Activated T-cell treated with anti-CD3 and anti-CD28 coated beads, Interleukin-2, amount 50 U/mL, for 72 hours (primary cell): ENCODE data around the gene TRIP6. TPM values are rescaled to one million over a fixed set of nuclear protein-coding genes. Genes with fewer than 3 reads are reported as not detected.
A peak's percentile ranks its signal among the peaks of the same experiment; 100 is the strongest.
"Not testable (repeated sequence)": the region's sequence is repeated elsewhere in the genome, so short reads cannot be mapped to it uniquely, and the experiment has no call there.

ENCODE experiments used
- ATAC-seq, 2 donors: fragments of 150-1000 bp; cut with Tn5 transposase; replicated peaks in 1 of 2; 2 replicates each; pipeline ENCODE4 v1.10.0; 2021; ENCODE audit warnings: moderate library complexity in 2 of 2, mild to moderate bottlenecking in 1 of 2
- DNase-seq, 2 donors: peaks; one replicate each; pipeline ENCODE4 v3.0.0; 2021 to 2022; ENCODE audit warnings: mixed read lengths in 1 of 2
- H3K27ac Mint-ChIP-seq: one replicate; pipeline ENCODE4 v1.8.0; 2022; ENCODE audit warnings: mild to moderate bottlenecking, moderate library complexity, mixed read lengths
- H3K27me3 Mint-ChIP-seq: one replicate; pipeline ENCODE4 v1.8.0; 2022; ENCODE audit warnings: low read depth, mixed read lengths
- H3K36me3 Mint-ChIP-seq, 2 donors: one replicate each; pipeline ENCODE4 v1.8.0; 2022; ENCODE audit warnings: mixed read lengths in 2 of 2, mild to moderate bottlenecking in 1 of 2; ENCODE audit not compliant: insufficient read depth in 2 of 2
- H3K4me1 Mint-ChIP-seq: one replicate; pipeline ENCODE4 v1.8.0; 2022; ENCODE audit warnings: low read depth, mixed read lengths
- H3K4me3 Mint-ChIP-seq, 2 donors: one replicate each; pipeline ENCODE4 v1.8.0; 2022; ENCODE audit warnings: mild to moderate bottlenecking in 2 of 2, mixed read lengths in 2 of 2, moderate library complexity in 2 of 2
- H3K9me3 Mint-ChIP-seq, 2 donors: one replicate each; pipeline ENCODE4 v1.8.0; 2022; ENCODE audit warnings: mixed read lengths in 2 of 2
- total RNA-seq, 2 donors: library from RNA; stranded (reverse); gene quantifications; one replicate each; pipeline ENCODE4 v1.2.3, GENCODE V29; 2022

TRIP6 gene
- total RNA-seq, 2 donors from 2014 or later = 28.3 to 31.5 TPM

DNA sequence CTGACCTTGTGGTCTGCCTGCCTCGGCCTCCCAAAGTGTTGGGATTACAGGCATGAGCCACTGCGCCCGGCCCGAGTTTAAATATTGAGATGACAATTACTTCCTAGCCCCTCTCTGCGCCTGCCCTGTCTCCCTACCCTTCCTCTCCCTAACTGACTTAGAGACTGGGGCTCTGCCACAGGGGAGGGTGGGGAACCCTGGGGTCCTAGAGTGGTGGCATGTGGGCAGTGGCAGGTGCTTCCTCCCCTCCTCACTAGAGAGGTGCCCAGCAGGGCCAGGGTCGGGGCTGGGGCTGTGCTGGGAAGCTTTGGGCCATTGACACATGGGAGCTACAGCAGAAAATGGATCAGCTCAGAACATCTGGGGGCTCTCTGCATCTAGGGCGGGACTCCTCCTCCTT is 35.5 kb downstream of the TRIP6 start:
- no peak for DNase-seq
- H3K4me3 Mint-ChIP-seq = no peak overlapping the region
- H3K27me3 Mint-ChIP-seq = peaks cover 14% of the 10 kb centered on the region
- no peaks in the 10 kb centered on the region for H3K4me1 Mint-ChIP-seq
- no peaks in the 10 kb centered on the region for H3K36me3 Mint-ChIP-seq
- H3K27ac Mint-ChIP-seq = no peak overlapping the region
- no peak for ATAC-seq
- H3K9me3 Mint-ChIP-seq = no peaks in the 10 kb centered on the region

DNA sequence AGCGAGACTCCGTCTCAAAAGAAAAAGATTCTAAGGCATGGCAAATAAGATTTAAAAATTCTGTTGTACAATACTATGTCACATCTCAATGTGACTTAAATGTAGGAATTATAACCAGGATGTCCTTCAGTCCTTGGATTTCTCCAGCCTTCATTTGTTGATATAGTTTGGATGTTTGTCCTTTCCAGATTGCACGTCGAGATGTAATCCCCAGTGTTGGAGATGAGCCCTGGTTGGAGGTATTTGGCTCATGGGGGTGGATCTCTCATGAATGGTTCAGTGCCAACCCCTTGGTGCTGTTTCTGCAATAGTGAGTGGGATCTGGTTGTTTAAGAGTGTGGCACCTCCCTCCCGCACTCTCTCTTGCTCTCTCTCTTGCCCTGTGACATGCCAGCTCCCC is 41.3 kb downstream of the TRIP6 start:
- Mint-ChIP-seq H3K27ac (no peak overlapping the region), H3K27me3 (no peaks in the 10 kb centered on the region), H3K4me1 (no peaks in the 10 kb centered on the region), H3K9me3 (peaks cover 0 to 2% of the 10 kb centered on the region in 2 donors), H3K4me3 (no peak overlapping the region), H3K36me3 (no peaks in the 10 kb centered on the region)
- no peak for ATAC-seq
- no peak for DNase-seq

DNA sequence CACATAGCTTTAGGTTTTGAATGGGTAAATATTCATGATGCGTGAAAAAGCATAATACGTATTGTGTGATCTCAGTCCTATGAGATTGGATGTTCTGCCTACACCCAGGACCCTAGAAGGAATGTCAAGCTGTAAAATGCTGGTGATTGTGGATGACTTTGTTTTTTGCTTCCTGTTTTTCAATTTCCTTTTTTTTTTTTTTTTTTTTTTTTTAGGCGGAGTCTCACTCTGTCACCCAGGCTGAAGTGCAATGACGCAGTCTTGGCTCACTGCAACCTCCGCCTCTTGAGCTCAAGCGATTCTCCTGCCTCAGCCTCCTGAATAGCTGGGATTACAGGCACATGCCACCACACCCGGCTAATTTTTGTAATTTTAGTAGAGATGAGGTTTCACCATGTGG is 43.3 kb downstream of the TRIP6 start:
- H3K9me3 Mint-ChIP-seq = not testable (repeated sequence)

DNA sequence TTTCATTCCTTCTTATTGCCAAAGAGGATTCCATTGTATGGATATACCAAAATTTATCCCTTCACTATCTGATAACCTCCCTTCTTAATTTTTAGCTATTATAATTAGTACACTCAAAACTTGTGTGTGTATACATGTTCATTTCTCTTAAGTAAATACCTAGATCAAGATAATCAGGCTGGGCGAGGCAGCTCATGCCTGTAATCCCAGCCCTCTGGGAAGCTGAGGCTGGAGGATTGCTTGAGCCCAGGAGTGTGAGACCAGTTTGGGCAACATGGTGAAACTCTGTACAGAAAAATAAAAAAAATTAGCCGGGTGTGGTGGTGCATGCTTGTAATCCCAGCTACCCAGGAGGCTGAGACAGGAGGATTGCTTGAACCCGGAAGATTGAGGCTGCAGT is 44.3 kb downstream of the TRIP6 start:
- H3K36me3 Mint-ChIP-seq = no peaks in the 10 kb centered on the region
- H3K4me3 Mint-ChIP-seq = no peak overlapping the region
- ATAC-seq (no peak), DNase-seq (no peak)
- H3K27ac Mint-ChIP-seq = no peak overlapping the region
- H3K27me3 Mint-ChIP-seq = no peaks in the 10 kb centered on the region
- peaks cover 0 to 2% of the 10 kb centered on the region in 2 donors for H3K9me3 Mint-ChIP-seq
- peaks cover 7% of the 10 kb centered on the region for H3K4me1 Mint-ChIP-seq

More for the DNA sequence above, 43.3 kb downstream of the TRIP6 start:
- not testable (repeated sequence) for DNase-seq, H3K36me3 Mint-ChIP-seq, H3K4me1 Mint-ChIP-seq, H3K27ac Mint-ChIP-seq, H3K4me3 Mint-ChIP-seq, ATAC-seq, H3K27me3 Mint-ChIP-seq

DNA sequence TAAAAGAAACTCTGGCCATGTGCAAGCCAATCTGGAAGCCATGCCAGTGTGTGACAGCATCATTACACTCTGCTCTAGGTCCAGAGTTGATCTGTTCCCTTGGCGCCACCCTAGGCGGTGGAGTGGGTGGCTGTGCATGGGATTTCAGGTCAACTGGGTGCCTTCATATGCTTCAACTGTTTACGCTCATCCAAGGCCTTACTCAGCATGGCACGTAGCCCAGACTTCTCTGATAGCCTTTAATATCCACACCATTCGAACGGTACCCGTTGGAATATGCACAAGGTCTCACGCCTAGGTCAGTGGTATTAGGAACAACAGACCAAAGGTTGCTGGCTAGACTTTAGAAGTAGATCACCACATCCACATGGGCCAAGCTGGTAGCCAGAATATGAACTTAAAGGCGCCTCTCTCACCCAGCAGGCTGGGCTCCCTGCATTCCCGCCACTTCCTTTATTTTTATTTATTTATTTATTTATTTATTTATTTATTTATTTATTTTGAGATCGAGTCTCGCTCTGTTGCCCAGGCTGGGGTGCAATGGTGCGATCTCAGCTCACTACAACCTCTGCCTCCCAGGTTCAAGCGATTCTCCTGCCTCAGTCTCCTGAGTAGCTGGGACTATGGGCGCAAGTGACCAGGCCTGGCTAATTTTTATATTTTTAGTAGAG is 47.2 kb downstream of the TRIP6 start:
- DNase-seq (no peak), ATAC-seq (no peak)
- Mint-ChIP-seq H3K4me1 (peaks cover 7% of the 10 kb centered on the region), H3K27ac (no peak overlapping the region), H3K27me3 (no peaks in the 10 kb centered on the region), H3K4me3 (no peak overlapping the region), H3K9me3 (no peaks in the 10 kb centered on the region), H3K36me3 (no peaks in the 10 kb centered on the region)

DNA sequence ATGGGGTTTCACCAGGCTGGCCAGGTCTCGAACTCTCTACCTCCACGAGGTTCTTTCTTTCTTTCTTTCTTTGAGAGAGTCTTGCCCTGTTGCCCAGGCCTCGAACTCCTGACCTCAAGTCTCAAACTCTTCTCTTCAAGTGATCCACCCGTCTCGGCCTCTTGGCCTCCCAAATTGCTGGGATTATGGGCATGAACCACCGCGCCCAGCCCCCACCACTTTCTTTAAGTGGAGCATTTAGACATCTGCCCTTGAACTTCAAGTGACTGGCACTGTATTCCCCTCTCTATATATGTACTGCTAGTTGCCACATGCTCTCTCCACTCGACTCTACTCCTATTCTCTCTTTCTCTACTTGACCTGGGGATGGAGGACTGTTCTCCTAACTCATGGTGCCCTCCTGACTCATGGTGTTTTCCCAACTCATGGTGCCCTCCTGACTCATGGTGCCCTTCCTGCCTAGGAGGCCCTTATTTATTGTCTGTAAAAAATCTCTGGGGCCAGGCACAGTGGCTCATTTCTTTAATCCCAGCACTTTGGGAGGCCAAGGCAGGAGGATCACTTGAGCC is 47.8 kb downstream of the TRIP6 start:
- peak; percentile 89 to 90 for ATAC-seq
- peaks cover 3% of the 10 kb centered on the region for H3K27me3 Mint-ChIP-seq
- peak; percentile 8 for DNase-seq
- no peak overlapping the region for H3K4me3 Mint-ChIP-seq
- no peaks in the 10 kb centered on the region for H3K36me3 Mint-ChIP-seq
- H3K27ac Mint-ChIP-seq = no peak overlapping the region
- no peaks in the 10 kb centered on the region for H3K9me3 Mint-ChIP-seq
- H3K4me1 Mint-ChIP-seq = peaks cover 7% of the 10 kb centered on the region

DNA sequence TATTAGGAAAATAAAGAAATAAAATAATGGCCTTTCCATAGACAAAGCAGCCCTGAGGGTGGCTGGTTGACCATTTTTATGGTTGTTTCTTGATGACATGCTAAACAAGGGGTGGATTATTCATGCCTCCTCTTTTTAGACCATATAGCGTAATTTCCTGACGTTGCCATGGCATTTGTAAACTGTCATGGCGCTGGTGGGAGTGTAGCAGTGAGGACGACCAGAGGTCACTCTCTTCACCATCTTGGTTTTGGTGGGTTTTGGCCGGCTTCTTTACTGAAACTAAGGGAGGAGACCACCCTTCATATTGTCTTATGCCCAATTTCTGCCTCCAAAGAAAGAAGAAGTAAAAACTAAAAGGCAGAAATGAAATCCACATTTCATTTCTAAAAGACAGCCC is 52.1 kb downstream of the TRIP6 start:
- not testable (repeated sequence) for H3K4me3 Mint-ChIP-seq, ATAC-seq, H3K4me1 Mint-ChIP-seq

DNA sequence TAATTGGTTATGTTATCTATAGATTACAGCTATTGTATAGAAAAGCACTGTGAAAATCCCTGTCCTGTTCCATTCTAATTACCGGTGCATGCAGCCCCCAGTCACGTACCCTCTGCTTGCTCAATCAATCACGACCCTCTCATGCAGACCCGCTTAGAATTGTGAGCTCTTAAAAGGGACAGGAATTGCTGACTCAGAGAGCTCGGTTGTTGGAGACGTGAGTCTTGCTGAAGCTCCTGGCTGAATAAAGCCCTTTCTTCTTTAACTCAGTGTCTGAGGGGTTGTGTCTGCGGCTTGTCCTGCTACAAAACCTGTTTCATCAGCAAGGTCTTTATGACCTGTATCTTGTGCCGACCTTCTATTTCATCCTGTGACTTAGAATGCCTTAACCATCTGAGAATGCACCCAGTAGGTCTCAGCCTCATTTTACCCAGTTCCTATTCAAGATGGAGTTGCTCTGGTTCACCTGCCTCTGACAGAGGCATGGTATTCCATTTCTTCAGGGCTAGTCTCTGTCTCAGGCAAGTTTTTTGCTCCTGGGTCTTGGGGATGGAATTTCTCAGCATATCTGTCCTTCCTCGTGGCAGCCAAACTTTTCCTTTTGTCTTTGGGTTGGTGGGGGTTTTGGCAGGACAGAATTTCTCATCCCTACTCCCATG is 52.7 kb downstream of the TRIP6 start:
- DNase-seq, H3K4me3 Mint-ChIP-seq, ATAC-seq, H3K27ac Mint-ChIP-seq, H3K36me3 Mint-ChIP-seq, H3K9me3 Mint-ChIP-seq, H3K4me1 Mint-ChIP-seq: not testable (repeated sequence)
- peaks cover 34% of the 10 kb centered on the region for H3K27me3 Mint-ChIP-seq

More for the DNA sequence above, 52.1 kb downstream of the TRIP6 start:
- not testable (repeated sequence) for DNase-seq, H3K9me3 Mint-ChIP-seq, H3K36me3 Mint-ChIP-seq, H3K27ac Mint-ChIP-seq
- H3K27me3 Mint-ChIP-seq = peaks cover 34% of the 10 kb centered on the region

DNA sequence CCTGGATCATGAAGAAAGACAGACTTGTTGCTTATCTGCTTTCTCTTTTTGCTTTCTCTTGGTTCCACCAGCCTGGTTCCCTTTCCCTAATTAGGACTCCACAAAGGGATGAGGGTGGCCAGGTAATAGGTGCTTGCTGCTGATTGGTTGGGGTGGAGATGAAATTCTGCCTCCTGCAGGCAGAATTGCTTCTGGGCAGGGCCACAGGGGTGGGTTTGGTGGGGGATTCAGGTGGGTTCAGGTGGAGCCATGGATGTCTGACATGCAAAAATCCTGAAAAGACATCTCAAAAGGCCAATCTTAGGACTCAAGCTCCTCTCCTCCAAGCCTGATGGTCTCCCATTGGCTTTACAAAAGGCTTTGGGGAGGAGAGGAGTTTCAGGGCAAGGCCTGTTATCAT is 53.9 kb downstream of the TRIP6 start:
- ATAC-seq = no peak
- Mint-ChIP-seq H3K27ac (no peak overlapping the region), H3K9me3 (no peaks in the 10 kb centered on the region), H3K36me3 (no peaks in the 10 kb centered on the region), H3K4me1 (no peaks in the 10 kb centered on the region), H3K4me3 (no peak overlapping the region), H3K27me3 (peaks cover 34% of the 10 kb centered on the region)
- DNase-seq = no peak

Other genes with a start within 250 kb of the TRIP6 start
- 1 to 10 TPM; 4.7 to 5.8 TPM for gene TFR2, start 225.8 kb upstream of the TRIP6 start, total RNA-seq
- not detected for gene ACTL6B, start 210.9 kb upstream of the TRIP6 start, total RNA-seq
- gene GNB2, start 193.6 kb upstream of the TRIP6 start, total RNA-seq = 100 to 1,000 TPM; 196 to 198 TPM
- gene GIGYF1, start 173.1 kb upstream of the TRIP6 start, total RNA-seq = 10 to 100 TPM; 51.5 to 53.2 TPM
- 10 to 100 TPM; 33.3 to 40.9 TPM for gene POP7, start 161.3 kb upstream of the TRIP6 start, total RNA-seq
- under 1 TPM in 1 of 2 donors, not detected in 1; 0.19 TPM for gene EPO, start 146.9 kb upstream of the TRIP6 start, total RNA-seq
- gene ZAN, start 133.8 kb upstream of the TRIP6 start, total RNA-seq = not detected
- 1 to 10 TPM; 2.4 to 3.4 TPM for gene EPHB4, start 39.9 kb upstream of the TRIP6 start, total RNA-seq
- 10 to 100 TPM; 17.6 to 20.1 TPM for gene SLC12A9, start 14.7 kb upstream of the TRIP6 start, total RNA-seq
- 100 to 1,000 TPM; 140 to 145 TPM for gene SRRT, start 7.7 kb downstream of the TRIP6 start, total RNA-seq
- gene UFSP1, start 22.3 kb downstream of the TRIP6 start, total RNA-seq = under 1 TPM; 0.34 to 0.83 TPM
- gene ACHE, start 28.5 kb downstream of the TRIP6 start, total RNA-seq = under 1 TPM; 0.16 to 0.41 TPM
- not detected for gene MUC3A, start 82.1 kb downstream of the TRIP6 start, total RNA-seq
- 1 to 10 TPM in 1 of 2 donors, not detected in 1; 1.6 TPM for gene MUC12, start 102.2 kb downstream of the TRIP6 start, total RNA-seq
- not detected for gene MUC17, start 152.7 kb downstream of the TRIP6 start, total RNA-seq
- 10 to 100 TPM; 44.5 to 50.2 TPM for gene TRIM56, start 218.1 kb downstream of the TRIP6 start, total RNA-seq